Activated CD8-positive, alpha-beta T cell treated with anti-CD3 and anti-CD28 coated beads, Interleukin-2, amount 10 ng/mL, durations not matched to agents 7 days and 5 days (primary cell): ENCODE results near the gene NUDCD3. TPM values are rescaled to one million over a fixed set of nuclear protein-coding genes. Genes with fewer than 3 reads are reported as not detected.

Experiments
- ATAC-seq: fragments of 150-1000 bp; cut with Tn5 transposase; one replicate; pipeline ENCODE4 v1.10.0; 2021; ENCODE audit warnings: moderate library complexity
- CTCF ChIA-PET: fragments of 350-600 bp; sonication (Branson Sonifier 250); formaldehyde crosslinking; loops from one replicate; lab custom pipeline; 2021; ENCODE audit warnings: antibody characterized with exemption; lab: Charles Lee
- POLR2A ChIA-PET: fragments of 350-600 bp; sonication (Branson Sonifier 250); formaldehyde crosslinking; loops from one replicate; lab custom pipeline; 2021; ENCODE audit warnings: antibody characterized with exemption; lab: Charles Lee
- DNase-seq: peaks from one replicate; pipeline ENCODE4 v3.0.0-alpha.2; 2020
- H3K27ac Mint-ChIP-seq: one replicate; pipeline ENCODE4 v1.8.0; 2021; ENCODE audit warnings: mild to moderate bottlenecking, mixed read lengths
- H3K27me3 Mint-ChIP-seq: one replicate; pipeline ENCODE4 v1.8.0; 2021; ENCODE audit warnings: low read depth, mixed read lengths
- H3K36me3 Mint-ChIP-seq: one replicate; pipeline ENCODE4 v1.8.0; 2021; ENCODE audit warnings: low read depth, mixed read lengths
- H3K4me1 Mint-ChIP-seq: one replicate; pipeline ENCODE4 v1.8.0; 2021; ENCODE audit warnings: low read depth, mixed read lengths
- H3K4me3 Mint-ChIP-seq: one replicate; pipeline ENCODE4 v1.8.0; 2021; ENCODE audit warnings: mild to moderate bottlenecking, mixed read lengths
- H3K9me3 Mint-ChIP-seq: one replicate; pipeline ENCODE4 v1.8.0; 2022; ENCODE audit warnings: mixed read lengths; ENCODE audit not compliant: insufficient read depth
- total RNA-seq, 2 experiments: library from RNA; stranded (reverse); gene quantifications; one replicate each; pipeline ENCODE4 v1.2.3, GENCODE V29; 2021

The NUDCD3 gene
- total RNA-seq, 2 experiments from 2014 or later = 80.7 to 84.0 TPM

GRCh38 chr7:44463169-44463808 lies 27.2 kb downstream of the NUDCD3 start:
- ChIA-PET CTCF (interaction anchor here (0.8 to 1.7 kb wide), 5 partner anchors 21 to 223 kb away, joined by 3 to 8 read pairs (median 4); no protein-coding TSS in a partner anchor), POLR2A (interaction anchor here (0.5 kb wide), 1 partner anchor 229 kb away, joined by 3 read pairs; no protein-coding TSS in a partner anchor)
- Mint-ChIP-seq H3K27ac (no peak overlapping the region), H3K4me3 (no peak overlapping the region), H3K9me3 (no peaks in the 10 kb centered on the region), H3K4me1 (peaks cover 81% of the 10 kb centered on the region), H3K27me3 (no peaks in the 10 kb centered on the region), H3K36me3 (peaks cover 64% of the 10 kb centered on the region)
- ATAC-seq = no peak
- DNase-seq = no peak

- Mint-ChIP-seq H3K9me3 (no peaks in the 10 kb centered on the region), H3K36me3 (peaks cover 58% of the 10 kb centered on the region), H3K4me1 (peaks cover 77% of the 10 kb centered on the region), H3K4me3 (peak overlapping the region; percentile 64), H3K27me3 (no peaks in the 10 kb centered on the region), H3K27ac (peak overlapping the region; percentile 84)
- peak; percentile 76 for ATAC-seq
- DNase-seq = peak; percentile 69
- CTCF ChIA-PET = interaction anchor here (0.7 to 1.5 kb wide), 5 partner anchors 14 to 386 kb away, joined by 3 to 8 read pairs (median 3); partner anchors contain the start of gene H2AZ2
- POLR2A ChIA-PET = interaction anchor here (0.6 to 2.8 kb wide), 4 partner anchors 10 to 83 kb away, joined by 3 to 15 read pairs (median 6); partner anchors contain the start of gene NUDCD3
These were observed 29.1 kb downstream of the NUDCD3 start for GRCh38 chr7:44461387-44461786.

- CTCF ChIA-PET = interaction anchor here (1.2 to 1.5 kb wide), 2 partner anchors 15 to 31 kb away, joined by 3 to 5 read pairs; partner anchors contain the start of gene NUDCD3
- Mint-ChIP-seq H3K27me3 (no peaks in the 10 kb centered on the region), H3K4me1 (peaks cover 74% of the 10 kb centered on the region), H3K9me3 (no peaks in the 10 kb centered on the region), H3K36me3 (peaks cover 52% of the 10 kb centered on the region), H3K4me3 (peak overlapping the region; percentile 64), H3K27ac (peak overlapping the region; percentile 50)
- POLR2A ChIA-PET = interaction anchor here (0.8 to 2.8 kb wide), 3 partner anchors 20 to 30 kb away, joined by 3 to 15 read pairs (median 3); partner anchors contain the start of gene NUDCD3
- DNase-seq = peak; percentile 87
- ATAC-seq = peak; percentile 95
These were observed 30.1 kb downstream of the NUDCD3 start for GRCh38 chr7:44460325-44460724.

- Mint-ChIP-seq H3K36me3 (peaks cover 44% of the 10 kb centered on the region), H3K9me3 (no peaks in the 10 kb centered on the region), H3K27me3 (no peaks in the 10 kb centered on the region), H3K4me1 (peaks cover 52% of the 10 kb centered on the region), H3K27ac (peak overlapping the region; percentile 2), H3K4me3 (no peak overlapping the region)
- ChIA-PET CTCF (interaction anchor here (1.4 kb wide), 1 partner anchor 110 kb away, joined by 3 read pairs; no protein-coding TSS in a partner anchor), POLR2A (no interaction called here)
- ATAC-seq (no peak), DNase-seq (no peak)
These were observed 35.3 kb downstream of the NUDCD3 start for GRCh38 chr7:44455155-44455554.

GRCh38 chr7:44454348-44454747 lies 36.1 kb downstream of the NUDCD3 start:
- H3K4me1 Mint-ChIP-seq = peaks cover 47% of the 10 kb centered on the region
- DNase-seq = peak; percentile 56
- no peak overlapping the region for H3K27ac Mint-ChIP-seq
- no peak overlapping the region for H3K4me3 Mint-ChIP-seq
- peak; percentile 73 for ATAC-seq
- no peaks in the 10 kb centered on the region for H3K9me3 Mint-ChIP-seq
- CTCF ChIA-PET = interaction anchor here (1.4 to 1.5 kb wide), 2 partner anchors 23 to 109 kb away, joined by 3 to 4 read pairs; no protein-coding TSS in a partner anchor
- peaks cover 36% of the 10 kb centered on the region for H3K36me3 Mint-ChIP-seq
- no peaks in the 10 kb centered on the region for H3K27me3 Mint-ChIP-seq
- POLR2A ChIA-PET = interaction anchor here (1.8 kb wide), 1 partner anchor 36 kb away, joined by 4 read pairs; no protein-coding TSS in a partner anchor

GRCh38 chr7:44451123-44451522 lies 39.3 kb downstream of the NUDCD3 start:
- ChIA-PET POLR2A (no interaction called here), CTCF (interaction anchor here (0.8 kb wide), 1 partner anchor 84 kb away, joined by 3 read pairs; no protein-coding TSS in a partner anchor)
- no peak for DNase-seq
- Mint-ChIP-seq H3K36me3 (peaks cover 43% of the 10 kb centered on the region), H3K4me1 (peaks cover 43% of the 10 kb centered on the region), H3K9me3 (no peaks in the 10 kb centered on the region), H3K27ac (no peak overlapping the region), H3K27me3 (no peaks in the 10 kb centered on the region), H3K4me3 (no peak overlapping the region)
- ATAC-seq = no peak

- ChIA-PET POLR2A (no interaction called here), CTCF (interaction anchor here (0.6 kb wide), 1 partner anchor 18 kb away, joined by 4 read pairs; no protein-coding TSS in a partner anchor)
- Mint-ChIP-seq H3K9me3 (no peaks in the 10 kb centered on the region), H3K27me3 (no peaks in the 10 kb centered on the region), H3K36me3 (peaks cover 49% of the 10 kb centered on the region), H3K4me3 (no peak overlapping the region), H3K27ac (no peak overlapping the region), H3K4me1 (peaks cover 29% of the 10 kb centered on the region)
- ATAC-seq = no peak
- DNase-seq = no peak
These were observed 40.9 kb downstream of the NUDCD3 start for GRCh38 chr7:44449584-44449928.

GRCh38 chr7:44448922-44449583 lies 41.4 kb downstream of the NUDCD3 start:
- DNase-seq (no peak), ATAC-seq (no peak)
- Mint-ChIP-seq H3K36me3 (peaks cover 48% of the 10 kb centered on the region), H3K4me3 (no peak overlapping the region), H3K27ac (no peak overlapping the region), H3K9me3 (no peaks in the 10 kb centered on the region), H3K27me3 (no peaks in the 10 kb centered on the region), H3K4me1 (peaks cover 25% of the 10 kb centered on the region)
- ChIA-PET POLR2A (no interaction called here), CTCF (interaction anchor here (0.9 kb wide), 1 partner anchor 116 kb away, joined by 3 read pairs; no protein-coding TSS in a partner anchor)

GRCh38 chr7:44447874-44448425 lies 42.5 kb downstream of the NUDCD3 start:
- DNase-seq (no peak), ATAC-seq (no peak)
- no peaks in the 10 kb centered on the region for H3K9me3 Mint-ChIP-seq
- H3K36me3 Mint-ChIP-seq = peaks cover 47% of the 10 kb centered on the region
- CTCF ChIA-PET = interaction anchor here (0.6 kb wide), 1 partner anchor 10 kb away, joined by 3 read pairs; no protein-coding TSS in a partner anchor
- no peaks in the 10 kb centered on the region for H3K27me3 Mint-ChIP-seq
- H3K27ac Mint-ChIP-seq = no peak overlapping the region
- POLR2A ChIA-PET = no interaction called here
- H3K4me3 Mint-ChIP-seq = no peak overlapping the region
- H3K4me1 Mint-ChIP-seq = peaks cover 24% of the 10 kb centered on the region

- Mint-ChIP-seq H3K36me3 (peaks cover 44% of the 10 kb centered on the region), H3K27ac (no peak overlapping the region), H3K4me3 (no peak overlapping the region), H3K9me3 (no peaks in the 10 kb centered on the region), H3K4me1 (peaks cover 18% of the 10 kb centered on the region), H3K27me3 (no peaks in the 10 kb centered on the region)
- no peak for ATAC-seq
- POLR2A ChIA-PET = interaction anchor here (0.8 kb wide), 1 partner anchor 11 kb away, joined by 4 read pairs; no protein-coding TSS in a partner anchor
- DNase-seq = no peak
- CTCF ChIA-PET = interaction anchor here (0.6 kb wide), 1 partner anchor 595 kb away, joined by 3 read pairs; no protein-coding TSS in a partner anchor
These were observed 44.3 kb downstream of the NUDCD3 start for GRCh38 chr7:44445986-44446671.

- Mint-ChIP-seq H3K4me3 (no peak overlapping the region), H3K27ac (no peak overlapping the region), H3K4me1 (peaks cover 3% of the 10 kb centered on the region), H3K36me3 (peaks cover 24% of the 10 kb centered on the region), H3K27me3 (no peaks in the 10 kb centered on the region), H3K9me3 (no peaks in the 10 kb centered on the region)
- ChIA-PET POLR2A (no interaction called here), CTCF (interaction anchor here (1.9 kb wide), 1 partner anchor 9 kb away, joined by 4 read pairs; no protein-coding TSS in a partner anchor)
- DNase-seq (no peak), ATAC-seq (no peak)
These were observed 49.4 kb downstream of the NUDCD3 start for GRCh38 chr7:44441079-44441478.
